A673 (cell line): Measurements from ENCODE around the gene GCC2.

ENCODE experiments used
- CTCF ChIP-seq: fragments of 300-800, 200-600 bp; sonication (generic); conservative IDR thresholded peaks from 2 replicates; pipeline ENCODE4 v1.5.1; 2017; ENCODE audit warnings: low read depth, mild to moderate bottlenecking, antibody characterized with exemption, low read length, moderate library complexity, mixed read lengths
- EZH2 ChIP-seq: fragments of 200-600 bp; sonication (generic); IDR thresholded peaks from 2 replicates; pipeline ENCODE4 v1.6.1; 2017; ENCODE audit warnings: borderline replicate concordance, low read depth, mild to moderate bottlenecking, mixed read lengths, antibody characterized with exemption, low read length; ENCODE audit not compliant: poor library complexity, severe bottlenecking

DNA sequence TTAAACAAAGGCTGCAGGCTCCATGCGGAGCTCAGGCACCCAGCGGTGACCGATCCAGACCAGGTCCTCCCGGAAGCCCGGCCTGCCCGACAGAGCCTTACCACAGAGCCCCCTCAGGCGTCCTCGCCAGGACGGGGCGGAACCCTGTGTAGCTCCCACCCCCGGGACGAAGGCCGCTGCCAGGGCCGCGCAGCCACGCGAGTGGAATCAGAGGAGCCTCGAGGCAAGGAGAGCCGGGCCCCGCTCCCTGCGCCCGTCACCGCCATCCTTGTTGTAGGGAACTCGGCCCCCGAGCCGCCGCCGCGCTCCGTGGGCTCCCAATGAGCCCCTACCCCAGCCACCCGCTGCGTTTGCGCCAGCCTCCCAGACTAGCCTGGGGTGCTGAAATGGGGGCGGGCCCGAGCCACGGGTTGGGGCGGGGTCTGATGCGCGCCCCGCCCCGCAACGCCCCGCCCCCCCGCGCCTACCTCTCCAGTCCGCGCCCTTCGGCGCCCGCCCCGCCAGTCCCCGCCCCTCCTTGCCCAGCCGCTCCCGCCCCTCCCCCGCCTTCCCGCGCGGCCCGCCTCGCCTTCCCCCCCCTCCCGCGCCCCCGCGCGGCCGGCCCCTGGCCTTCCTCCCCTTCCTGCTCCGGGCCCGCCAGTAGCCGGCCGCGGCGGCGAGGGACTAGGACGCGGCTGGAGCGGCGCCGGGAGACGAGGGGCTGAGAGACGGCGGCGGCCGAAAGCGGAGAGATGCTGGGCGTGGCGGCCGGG lies 85.0 kb downstream of the GCC2 start, which contains the start of gene LIMS1:
- TF ChIP-seq CTCF (no peak), EZH2 (no peak)
